GM23248 (cell line): ENCODE measurements around the gene KCNH2.

Experiments used
- EZH2 ChIP-seq: fragments of 200-600 bp; sonication (generic); IDR thresholded peaks from 2 replicates; pipeline ENCODE4 v1.6.1; 2018; ENCODE audit warnings: antibody characterized with exemption, mild to moderate bottlenecking; ENCODE audit not compliant: insufficient read depth, poor library complexity, severe bottlenecking
- EZH2phosphoT487 ChIP-seq: fragments of 200-600 bp; sonication (generic); IDR thresholded peaks from 2 replicates; pipeline ENCODE4 v1.6.1; 2018; ENCODE audit warnings: antibody characterized with exemption, moderate library complexity, mild to moderate bottlenecking, low read depth; ENCODE audit not compliant: insufficient read depth

DNA sequence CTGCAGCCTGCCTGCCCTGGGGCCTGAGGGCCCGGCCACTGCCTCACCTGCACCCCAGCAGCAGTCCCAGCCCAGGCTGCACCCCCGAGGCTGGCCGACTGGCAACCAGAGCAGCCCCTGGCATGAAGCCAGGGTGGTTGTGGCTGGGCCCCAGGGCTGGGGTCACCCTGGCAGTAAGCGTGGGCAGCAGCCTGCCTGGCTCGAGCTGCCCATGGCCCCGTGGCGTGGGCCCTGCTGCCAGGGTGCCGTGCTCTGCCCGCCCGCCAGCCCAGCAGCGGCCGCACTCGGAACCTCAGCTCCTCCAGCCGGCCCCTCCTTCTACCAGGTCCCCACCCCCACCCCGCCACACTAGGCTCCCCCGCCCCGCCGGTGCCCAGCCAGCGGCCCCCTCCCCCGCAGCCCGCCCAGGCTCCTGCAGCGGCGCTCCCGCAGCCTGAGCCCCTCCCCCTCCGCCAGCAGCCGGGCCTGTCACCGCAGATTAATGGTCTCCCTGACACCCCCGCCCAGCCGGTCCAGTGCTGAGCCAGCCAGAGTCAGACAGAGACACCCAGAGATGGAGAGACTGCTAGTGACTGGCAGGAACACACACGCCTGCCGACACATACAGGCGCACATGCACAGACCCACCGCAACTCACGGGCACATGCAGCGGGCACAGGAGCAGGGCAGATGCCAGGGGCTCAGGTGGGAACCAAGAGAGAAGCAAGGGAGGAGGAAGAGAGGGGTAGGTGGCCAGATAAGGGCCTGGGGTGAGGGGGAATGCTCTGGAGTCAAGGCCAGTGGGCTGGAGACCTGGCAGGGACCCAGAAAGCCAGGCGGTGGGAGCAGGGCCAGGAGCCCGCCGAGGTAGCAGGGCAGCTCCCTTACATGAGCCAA lies 22.4 kb downstream of the KCNH2 start:
- no peak for TF ChIP-seq EZH2
- no peak for TF ChIP-seq EZH2phosphoT487
